GM19240 (cell line): ENCODE measurements around the gene CHAD.

Source experiments
- DNase-seq: peaks from one replicate; pipeline ENCODE4 v3.0.0; 2011; ENCODE audit warnings: low spot score; ENCODE audit not compliant: insufficient read length

Gene CHAD

GRCh38 chr17:50458701-50459676 lies 9.7 kb downstream of the CHAD start:
- no peak for DNase-seq

- DNase-seq: no peak
These were observed 10.4 kb downstream of the CHAD start for GRCh38 chr17:50458270-50458669.

- DNase-seq: no peak
These were observed 11.1 kb downstream of the CHAD start for GRCh38 chr17:50457621-50458020.

GRCh38 chr17:50453901-50454300 lies 14.8 kb downstream of the CHAD start:
- no peak for DNase-seq

GRCh38 chr17:50452630-50453300 lies 15.9 kb downstream of the CHAD start:
- no peak for DNase-seq

- DNase-seq: no peak
These were observed 16.6 kb downstream of the CHAD start for GRCh38 chr17:50451943-50452629.

- no peak for DNase-seq
These were observed 20.0 kb downstream of the CHAD start for GRCh38 chr17:50448643-50449042.

- no peak for DNase-seq
These were observed 20.6 kb downstream of the CHAD start for GRCh38 chr17:50447870-50448595.

- DNase-seq: no peak
These were observed 22.9 kb downstream of the CHAD start for GRCh38 chr17:50445730-50446325.

GRCh38 chr17:50444841-50445715 lies 23.6 kb downstream of the CHAD start:
- DNase-seq: no peak

- DNase-seq: no peak
These were observed 25.1 kb downstream of the CHAD start for GRCh38 chr17:50443505-50443974.

- no peak for DNase-seq
These were observed 27.5 kb downstream of the CHAD start for GRCh38 chr17:50440838-50441829.

- no peak for DNase-seq
These were observed 28.4 kb downstream of the CHAD start for GRCh38 chr17:50440172-50440837.

GRCh38 chr17:50439008-50439407 lies 29.7 kb downstream of the CHAD start:
- no peak for DNase-seq

- DNase-seq: no peak
These were observed 31.3 kb downstream of the CHAD start for GRCh38 chr17:50437409-50437808.

- no peak for DNase-seq
These were observed 36.4 kb downstream of the CHAD start for GRCh38 chr17:50432125-50432762.

- DNase-seq: no peak
These were observed 37.7 kb downstream of the CHAD start for GRCh38 chr17:50430821-50431618.
